Hippocampal formation (tissue), 2 donors: ENCODE results near the gene ADAMTS6.
"Not testable (repeated sequence)": the region's sequence is repeated elsewhere in the genome, so short reads cannot be mapped to it uniquely, and the experiment has no call there.

Experiments used
- DNase-seq, 2 donors: peaks; one replicate each; lab custom pipeline; 2025; lab: John Stamatoyannopoulos, UW

ADAMTS6 gene

DNA sequence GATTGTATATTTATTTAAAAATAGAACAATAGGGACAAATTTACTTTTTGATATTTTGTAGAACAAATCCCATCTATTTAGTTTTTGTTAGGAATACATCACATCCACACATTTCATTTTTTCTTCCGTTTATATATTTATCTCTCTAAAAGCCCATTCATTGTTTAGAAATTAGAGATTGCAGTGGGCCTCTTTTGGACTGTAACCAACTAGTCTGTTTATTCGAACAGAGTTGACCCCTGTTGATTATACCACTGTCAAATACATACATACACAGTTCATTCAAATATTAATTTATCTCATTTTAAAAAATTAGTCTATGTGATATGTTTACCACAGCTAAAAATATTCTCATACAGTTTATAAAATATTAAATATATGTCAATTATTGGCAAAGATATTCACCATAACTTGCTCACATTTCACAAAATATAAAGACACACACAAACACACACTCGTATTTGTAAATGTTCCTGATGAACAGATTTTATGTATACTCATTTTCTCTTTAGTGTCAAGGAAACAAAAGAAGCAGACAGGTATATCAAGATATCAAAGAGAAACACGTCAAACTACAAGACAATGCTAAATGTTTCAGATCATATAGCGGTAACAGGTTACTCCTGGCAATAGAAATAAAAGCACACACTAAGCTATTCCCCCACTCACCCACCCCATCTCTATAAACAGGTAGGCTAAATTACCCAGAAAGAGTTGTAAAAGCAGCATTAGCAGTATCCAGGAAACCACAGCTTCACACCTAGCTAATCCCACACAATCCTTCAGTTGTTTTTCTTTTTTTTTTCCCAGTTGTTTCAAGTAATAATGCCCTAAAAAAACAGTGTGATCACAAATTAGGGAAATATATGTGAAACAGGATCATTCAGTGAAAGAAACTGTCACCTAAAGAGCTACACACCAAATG, 283.9 kb downstream of the ADAMTS6 start:
- no peak for DNase-seq

DNA sequence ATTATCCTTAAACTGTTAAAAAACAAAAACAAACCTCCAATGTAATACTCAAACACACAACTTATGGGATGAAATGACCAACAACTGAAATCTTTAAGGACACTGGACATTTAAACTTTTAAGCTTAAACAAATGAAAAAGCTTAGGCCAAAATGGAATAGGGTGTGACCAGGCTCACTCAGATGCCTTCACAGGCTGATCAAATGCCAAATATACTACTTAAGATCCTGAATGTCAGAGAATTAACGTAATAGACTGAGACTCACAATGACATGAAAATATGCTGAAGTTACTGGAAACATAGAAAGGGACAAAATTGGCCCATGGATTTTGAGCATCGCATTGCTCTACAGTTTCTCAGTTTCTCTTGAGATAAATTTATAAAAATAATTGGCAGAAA, 286.8 kb downstream of the ADAMTS6 start:
- DNase-seq, result no peak

- DNase-seq, result no peak
These were observed 289.4 kb downstream of the ADAMTS6 start for GRCh38 chr5:65192331-65192730.

DNA sequence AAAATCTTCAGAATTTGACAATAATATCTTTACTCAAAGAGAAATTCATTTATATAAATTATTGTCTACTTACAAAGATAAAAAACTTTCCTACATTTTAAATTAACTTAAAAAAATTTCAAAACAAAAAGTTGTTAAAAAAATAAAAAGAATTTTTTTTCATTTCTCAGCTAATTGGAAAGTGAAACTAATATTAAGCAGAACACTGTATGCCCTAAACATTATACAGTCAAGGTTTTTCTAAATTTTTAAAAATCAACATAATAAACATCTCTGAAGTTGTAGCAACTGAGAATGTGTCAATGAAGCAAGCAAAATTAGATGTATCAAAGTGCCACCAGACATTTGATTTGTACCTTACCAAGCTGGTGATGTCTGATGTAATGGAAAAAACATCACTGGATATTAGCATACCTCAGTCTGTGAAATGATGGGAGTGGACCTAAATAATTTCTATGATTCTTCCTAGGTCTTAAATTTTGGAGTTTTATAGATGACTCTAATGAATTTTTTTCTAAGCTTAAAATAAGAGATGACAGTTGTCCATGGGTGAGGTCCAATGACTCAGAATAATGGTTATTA, 290.1 kb downstream of the ADAMTS6 start:
- no peak for DNase-seq

DNA sequence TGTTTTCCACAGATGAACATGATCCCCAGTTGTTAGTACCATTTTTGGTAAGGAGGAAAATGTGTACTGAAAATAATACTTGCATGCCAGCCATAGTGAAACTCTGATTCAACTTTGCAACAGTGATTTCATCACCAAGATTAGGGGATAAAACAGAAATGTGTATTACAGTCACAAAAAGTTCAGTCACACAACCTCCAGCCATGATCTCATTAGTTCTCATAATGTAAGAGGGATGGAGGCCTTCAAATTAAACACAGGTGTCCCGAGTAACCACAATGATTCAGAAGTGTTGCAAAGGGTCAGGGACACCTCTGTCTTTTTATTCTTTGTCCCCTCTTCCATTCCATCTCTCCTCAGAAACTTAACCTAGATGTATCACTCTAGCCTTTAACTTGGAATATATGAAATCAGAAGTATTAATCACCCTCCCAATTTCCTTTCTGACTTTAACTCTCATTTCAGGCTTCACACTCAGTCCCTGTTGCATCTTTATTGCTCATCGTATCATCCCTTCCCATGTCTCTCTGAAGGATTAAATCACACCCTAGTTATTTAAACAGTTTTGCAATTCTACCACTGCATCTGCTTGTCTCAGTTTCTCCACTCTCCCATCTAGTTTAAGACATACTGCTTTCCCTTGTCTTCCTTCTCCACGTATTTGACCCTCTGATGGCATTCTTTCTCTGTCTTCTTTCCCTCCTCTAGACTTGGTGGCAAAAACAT, 291.2 kb downstream of the ADAMTS6 start:
- DNase-seq, result no peak

DNA sequence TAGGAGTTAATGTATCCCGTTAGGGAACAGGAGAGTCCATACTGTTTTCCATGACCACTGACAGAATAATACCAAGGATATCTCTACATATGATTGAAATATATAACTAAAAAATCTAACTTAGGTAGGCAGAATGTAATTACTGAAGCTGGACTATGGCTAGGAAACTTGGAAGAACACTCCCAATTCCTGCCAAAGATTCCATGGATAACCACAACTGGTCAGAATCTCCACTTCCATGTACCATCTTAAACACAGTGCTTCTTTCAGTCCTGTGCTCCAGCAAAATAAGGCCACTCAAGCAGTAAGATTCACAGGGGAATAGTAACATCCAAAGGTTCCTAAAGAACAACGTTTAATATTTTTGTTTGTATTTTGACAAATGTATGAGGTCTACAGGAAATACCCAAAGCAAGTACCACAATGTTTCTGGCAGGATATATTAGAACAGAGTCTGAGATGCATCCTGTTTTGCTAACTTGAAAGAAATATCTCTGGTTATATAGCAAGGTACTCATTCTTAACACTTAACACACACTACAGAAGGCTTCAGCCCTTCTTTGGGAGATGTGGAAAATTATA, 295.0 kb downstream of the ADAMTS6 start:
- no peak for DNase-seq

GRCh38 chr5:65185468-65185867, 296.3 kb downstream of the ADAMTS6 start:
- no peak for DNase-seq

DNA sequence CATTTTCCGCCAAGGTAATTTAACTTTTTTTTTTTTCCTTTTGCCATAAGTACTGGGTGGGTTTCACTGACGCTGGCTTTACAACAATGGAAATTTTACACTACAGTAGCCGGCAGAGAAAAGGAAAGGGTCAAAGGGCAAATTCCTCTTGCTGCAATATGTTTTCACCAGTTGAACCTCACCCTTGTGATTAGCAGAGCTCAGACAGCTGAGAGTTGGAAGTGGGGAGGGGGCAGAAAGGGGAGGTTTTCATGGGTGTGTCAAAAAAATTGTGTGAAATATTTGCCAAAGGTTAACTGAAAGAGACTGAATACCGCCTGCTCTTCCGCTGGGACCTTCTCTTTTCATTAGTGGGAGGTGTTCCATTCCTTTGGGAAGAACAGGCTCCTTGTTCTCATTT, 296.9 kb downstream of the ADAMTS6 start:
- no peak for DNase-seq

- not testable (repeated sequence) for DNase-seq
These were observed 307.5 kb downstream of the ADAMTS6 start for GRCh38 chr5:65174231-65174630.

GRCh38 chr5:65173130-65173525, 308.6 kb downstream of the ADAMTS6 start:
- no peak for DNase-seq

DNA sequence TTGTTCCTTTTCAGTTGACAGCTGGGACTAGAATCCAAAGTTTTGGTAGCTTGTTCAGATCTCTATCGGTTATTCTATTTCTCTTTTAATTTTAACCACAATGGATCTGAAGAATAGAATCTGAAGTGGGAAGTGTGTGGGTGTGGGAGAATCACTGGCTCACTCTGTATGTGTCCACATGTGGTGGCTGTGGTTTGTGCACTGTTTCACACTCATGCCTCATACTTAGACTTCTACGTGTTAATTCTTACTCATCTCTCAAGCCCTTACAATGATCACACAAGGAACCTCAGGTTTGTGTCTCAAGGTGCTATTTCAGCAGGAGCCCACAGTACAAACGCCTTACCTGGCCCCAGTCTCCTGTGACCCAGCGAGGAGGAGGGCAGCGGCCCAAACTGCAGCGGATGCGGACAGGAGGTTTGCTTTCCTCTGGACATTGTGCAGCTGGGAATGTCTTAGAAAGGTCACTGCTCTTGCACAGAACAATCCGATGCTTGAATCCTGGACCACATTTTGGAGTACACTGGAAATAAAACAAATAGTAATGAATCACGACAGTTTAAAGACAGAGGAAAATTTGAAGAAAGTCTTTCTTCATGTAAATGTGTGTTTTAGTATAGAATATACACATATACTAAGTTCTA, 309.1 kb downstream of the ADAMTS6 start:
- no peak for DNase-seq

- no peak for DNase-seq
These were observed 310.1 kb downstream of the ADAMTS6 start for GRCh38 chr5:65171645-65172044.

DNA sequence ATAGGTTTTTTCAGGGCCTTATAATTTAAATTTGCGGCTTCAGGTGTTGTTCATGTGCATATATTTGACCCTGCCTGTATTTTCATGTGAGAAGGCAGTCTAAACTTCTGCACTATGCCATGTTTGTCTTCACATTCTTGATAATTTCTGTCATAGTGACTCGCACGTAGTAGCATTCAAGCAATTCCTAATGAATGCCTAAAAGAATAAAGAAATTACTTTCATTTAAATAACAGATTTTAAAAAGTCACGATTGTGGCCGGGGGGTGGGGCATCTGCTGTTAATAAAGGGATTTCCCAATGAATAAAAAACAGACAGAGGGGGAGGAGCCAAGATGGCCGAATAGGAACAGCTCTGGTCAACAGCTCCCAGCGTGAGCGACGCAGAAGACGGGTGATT, 318.0 kb downstream of the ADAMTS6 start:
- DNase-seq, result no peak

- DNase-seq, result no peak
These were observed 320.1 kb downstream of the ADAMTS6 start for GRCh38 chr5:65161655-65162054.

DNA sequence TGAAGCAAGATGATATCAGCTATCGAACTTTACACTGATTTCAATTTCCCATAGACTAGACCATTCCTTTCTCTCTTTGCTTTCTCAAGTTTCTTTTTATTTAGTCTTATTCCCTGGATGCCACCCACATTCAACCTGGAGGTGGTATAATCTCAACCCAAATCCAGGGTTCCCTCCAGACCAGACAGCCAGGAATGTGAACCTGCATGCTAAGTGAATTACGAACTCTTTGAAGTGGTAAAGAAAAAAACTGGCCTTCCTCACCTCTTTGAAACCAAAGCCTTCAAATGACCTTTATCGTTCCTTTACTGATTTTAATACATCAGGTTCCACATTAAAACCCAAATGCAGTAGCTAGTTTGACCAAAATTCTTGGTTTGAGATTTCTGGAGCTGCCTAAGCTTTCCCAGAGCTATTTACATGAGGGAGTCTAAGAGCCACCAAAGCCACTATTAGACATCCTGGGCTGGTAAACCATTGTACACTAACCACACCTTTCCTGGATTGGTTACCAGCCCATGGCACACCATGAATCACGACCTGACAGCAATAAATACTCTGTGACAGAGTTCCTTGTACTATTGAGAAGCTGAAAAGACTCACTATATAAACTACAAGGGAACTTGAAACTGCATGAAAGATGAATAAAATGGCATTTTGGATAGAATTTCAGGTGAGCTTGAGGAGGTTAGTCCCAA, 323.7 kb downstream of the ADAMTS6 start:
- DNase-seq, result no peak

DNA sequence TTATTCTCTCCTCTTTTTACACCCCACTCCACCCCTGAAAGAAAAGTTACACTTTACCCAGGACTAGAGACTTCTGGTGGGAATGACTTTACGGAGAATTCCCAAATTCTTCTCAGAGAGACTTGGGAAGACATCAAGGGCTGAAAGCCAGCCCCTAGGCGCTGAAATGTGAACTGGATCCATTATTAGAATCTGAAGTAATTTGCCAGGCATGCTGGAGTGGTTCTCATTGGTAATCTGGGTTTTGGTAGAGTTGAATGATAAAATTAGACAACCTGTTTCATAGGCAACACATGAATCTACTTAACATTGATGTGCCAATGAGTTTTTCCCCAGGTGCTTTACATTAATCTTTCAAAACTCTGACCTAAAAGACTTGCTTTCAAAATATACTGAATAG, 324.8 kb downstream of the ADAMTS6 start:
- DNase-seq, result no peak

DNA sequence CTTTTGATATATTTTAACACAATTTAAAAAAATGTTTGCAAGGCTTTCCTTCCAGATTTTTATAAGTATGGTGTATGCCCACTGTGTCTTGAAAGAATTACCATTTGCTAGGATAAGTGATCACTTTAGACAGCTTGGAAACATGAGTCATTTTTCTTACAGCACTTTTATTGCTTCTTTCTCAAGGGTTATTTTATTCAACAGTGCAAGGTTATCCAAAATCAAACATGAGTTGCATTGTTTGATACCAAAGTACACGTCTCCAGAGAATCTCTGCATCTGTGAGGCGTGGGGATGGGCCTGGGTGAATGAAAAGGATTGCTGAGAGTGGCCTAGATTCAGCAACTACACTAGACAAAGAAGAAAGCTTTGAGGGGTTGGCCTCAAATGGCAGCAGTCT, 329.6 kb downstream of the ADAMTS6 start:
- DNase-seq, result no peak

GRCh38 chr5:65151614-65152013, 330.1 kb downstream of the ADAMTS6 start:
- no peak for DNase-seq

- DNase-seq, result no peak
These were observed 331.0 kb downstream of the ADAMTS6 start for GRCh38 chr5:65150599-65151304.

- no peak for DNase-seq
These were observed 331.9 kb downstream of the ADAMTS6 start for GRCh38 chr5:65149827-65150226.
